ENCODE measurements around the gene NBEAL2.

DNA sequence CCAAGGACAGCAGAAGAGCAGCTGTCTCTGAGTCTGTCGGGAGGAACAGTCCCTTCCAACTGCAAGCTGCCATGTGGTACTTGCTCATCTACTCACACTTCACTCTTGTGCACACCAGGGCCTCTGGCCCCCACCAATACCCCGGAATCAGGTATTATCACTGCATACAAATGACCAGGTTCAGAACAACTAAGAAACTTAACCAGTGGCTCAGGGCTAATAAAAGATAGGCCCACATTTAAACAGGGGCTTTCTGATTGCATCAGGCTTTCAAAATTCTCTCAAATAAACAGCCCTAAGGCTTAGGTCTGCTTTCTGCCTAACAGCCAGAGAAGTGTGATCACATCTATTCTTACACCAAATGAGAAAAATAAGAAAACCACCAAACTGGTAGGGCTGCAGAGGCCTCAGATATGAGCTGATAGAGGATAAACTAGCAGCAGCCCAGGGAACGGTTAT, 23.6 kb upstream of the NBEAL2 start:
- no peak for TF ChIP-seq POLR2AphosphoS5 (IDR thresholded peaks at IDR 0.05)
- TF ChIP-seq, protein P1, sequence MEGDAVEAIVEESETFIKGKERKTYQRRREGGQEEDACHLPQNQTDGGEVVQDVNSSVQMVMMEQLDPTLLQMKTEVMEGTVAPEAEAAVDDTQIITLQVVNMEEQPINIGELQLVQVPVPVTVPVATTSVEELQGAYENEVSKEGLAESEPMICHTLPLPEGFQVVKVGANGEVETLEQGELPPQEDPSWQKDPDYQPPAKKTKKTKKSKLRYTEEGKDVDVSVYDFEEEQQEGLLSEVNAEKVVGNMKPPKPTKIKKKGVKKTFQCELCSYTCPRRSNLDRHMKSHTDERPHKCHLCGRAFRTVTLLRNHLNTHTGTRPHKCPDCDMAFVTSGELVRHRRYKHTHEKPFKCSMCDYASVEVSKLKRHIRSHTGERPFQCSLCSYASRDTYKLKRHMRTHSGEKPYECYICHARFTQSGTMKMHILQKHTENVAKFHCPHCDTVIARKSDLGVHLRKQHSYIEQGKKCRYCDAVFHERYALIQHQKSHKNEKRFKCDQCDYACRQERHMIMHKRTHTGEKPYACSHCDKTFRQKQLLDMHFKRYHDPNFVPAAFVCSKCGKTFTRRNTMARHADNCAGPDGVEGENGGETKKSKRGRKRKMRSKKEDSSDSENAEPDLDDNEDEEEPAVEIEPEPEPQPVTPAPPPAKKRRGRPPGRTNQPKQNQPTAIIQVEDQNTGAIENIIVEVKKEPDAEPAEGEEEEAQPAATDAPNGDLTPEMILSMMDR (IDR thresholded peaks at IDR 0.05 in 8 of 11, conservative IDR thresholded peaks at IDR 0.05 in 3 of 11) = no peak
- TF ChIP-seq POLR2A (IDR thresholded peaks at IDR 0.05) = no peak

Measured in spleen (tissue), 7 donors.